NCI-H2171 (cell line): ENCODE measurements around the gene HELZ2.
"Not testable (repeated sequence)": the region's sequence is repeated elsewhere in the genome, so short reads cannot be mapped to it uniquely, and the experiment has no call there.

Experiments used
- DNase-seq: peaks from one replicate; lab custom pipeline; 2025; lab: John Stamatoyannopoulos, UW

HELZ2 gene, protein sequence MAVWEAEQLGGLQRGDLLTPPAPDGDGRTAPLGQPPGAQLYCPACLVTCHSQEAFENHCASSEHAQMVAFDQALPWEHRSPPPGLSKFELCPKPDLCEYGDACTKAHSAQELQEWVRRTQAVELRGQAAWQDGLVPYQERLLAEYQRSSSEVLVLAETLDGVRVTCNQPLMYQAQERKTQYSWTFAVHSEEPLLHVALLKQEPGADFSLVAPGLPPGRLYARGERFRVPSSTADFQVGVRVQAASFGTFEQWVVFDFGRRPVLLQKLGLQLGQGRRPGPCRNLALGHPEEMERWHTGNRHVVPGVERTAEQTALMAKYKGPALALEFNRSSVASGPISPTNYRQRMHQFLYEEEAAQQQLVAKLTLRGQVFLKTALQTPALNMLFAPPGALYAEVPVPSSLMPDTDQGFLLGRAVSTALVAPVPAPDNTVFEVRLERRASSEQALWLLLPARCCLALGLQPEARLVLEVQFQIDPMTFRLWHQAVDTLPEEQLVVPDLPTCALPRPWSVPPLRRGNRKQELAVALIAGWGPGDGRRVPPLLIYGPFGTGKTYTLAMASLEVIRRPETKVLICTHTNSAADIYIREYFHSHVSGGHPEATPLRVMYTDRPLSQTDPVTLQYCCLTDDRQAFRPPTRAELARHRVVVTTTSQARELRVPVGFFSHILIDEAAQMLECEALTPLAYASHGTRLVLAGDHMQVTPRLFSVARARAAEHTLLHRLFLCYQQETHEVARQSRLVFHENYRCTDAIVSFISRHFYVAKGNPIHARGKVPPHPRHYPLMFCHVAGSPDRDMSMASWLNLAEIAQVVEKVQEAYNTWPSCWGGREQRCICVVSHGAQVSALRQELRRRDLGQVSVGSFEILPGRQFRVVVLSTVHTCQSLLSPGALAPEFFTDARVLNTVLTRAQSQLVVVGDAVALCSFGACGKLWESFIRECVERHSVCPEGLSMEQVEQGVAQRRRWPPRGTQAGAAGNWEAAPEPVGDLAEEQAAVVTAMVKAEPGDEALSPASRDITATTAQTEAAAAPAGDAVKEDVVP (N-terminal part only)

DNA sequence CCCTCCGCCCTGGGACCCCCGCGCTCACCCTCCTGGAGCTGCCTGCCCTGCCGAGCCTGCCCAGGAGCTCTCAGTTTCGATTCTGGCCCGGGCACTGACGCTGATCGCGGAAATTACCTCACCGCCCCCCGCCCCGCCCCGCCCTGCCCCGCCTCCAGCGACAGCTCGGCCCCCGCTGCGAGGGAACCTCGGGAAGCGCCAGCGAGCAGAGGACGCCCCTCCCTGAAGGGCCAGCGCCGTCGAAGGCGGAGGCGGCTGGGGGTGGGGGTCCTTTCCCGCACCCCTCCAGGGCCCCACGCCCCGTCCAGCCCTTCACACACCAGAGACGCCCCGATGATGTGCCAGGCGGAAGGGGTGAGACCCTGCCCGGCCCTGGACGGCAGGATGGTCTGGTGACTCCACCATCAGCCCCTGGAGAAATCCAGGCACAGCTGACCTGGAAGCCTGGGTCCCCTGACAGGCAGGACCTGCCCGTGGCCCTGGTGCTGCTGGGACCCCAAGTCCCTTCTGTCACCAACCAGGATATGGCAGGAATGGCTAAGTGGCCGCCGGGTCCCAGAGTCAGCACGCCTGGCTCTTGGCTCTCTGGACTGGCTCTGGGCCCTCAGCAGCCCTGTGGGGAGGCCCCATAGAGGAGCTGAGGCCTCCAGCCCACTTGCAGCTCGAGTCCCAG is at the start of gene HELZ2:
HELZ2 (minus strand) TSS at position 84 of the 673 bp plus-strand sequence. CDS start 1,854 bp downstream, outside the sequence.
- DNase-seq, result peak; percentile 58

DNA sequence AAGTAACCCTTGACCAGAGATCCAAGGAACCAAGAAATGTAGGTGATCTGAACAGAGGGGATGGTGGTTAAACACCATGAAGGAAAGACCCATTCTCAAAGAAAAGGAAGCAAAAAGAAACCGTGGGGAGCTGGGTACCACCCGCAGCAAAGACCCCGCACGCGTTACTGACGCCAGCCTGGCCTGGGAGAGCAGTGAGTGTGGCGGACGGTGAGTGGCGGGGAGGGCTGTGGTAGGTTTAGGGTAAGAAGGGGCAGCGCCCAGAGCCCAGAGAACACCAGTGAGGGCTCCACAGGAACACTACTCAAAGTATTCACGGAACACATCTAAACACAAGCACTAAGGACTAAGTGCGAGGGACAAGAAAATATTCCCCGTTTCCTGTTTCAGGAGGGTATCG is 48.7 kb upstream of the HELZ2 start:
- DNase-seq, result no peak

DNA sequence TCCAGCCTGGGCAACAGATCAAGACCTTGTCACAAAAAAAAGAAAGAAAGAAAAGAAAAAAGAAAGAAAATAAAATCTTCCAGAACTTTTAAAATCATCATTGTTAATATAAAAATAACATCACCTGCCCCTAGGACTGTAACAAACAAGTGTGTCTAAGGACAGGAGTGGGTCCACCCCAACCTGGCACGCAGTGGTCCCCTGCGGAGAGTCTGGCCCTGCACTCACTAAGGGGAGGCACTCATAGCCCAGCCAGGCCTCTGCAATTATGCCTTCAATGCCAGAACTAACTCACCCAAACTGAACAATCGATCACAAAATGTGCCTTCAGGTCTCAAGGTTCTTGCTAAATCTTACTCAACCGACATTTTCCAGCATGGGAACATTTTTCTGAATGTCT is 48.1 kb upstream of the HELZ2 start:
- DNase-seq, result no peak

DNA sequence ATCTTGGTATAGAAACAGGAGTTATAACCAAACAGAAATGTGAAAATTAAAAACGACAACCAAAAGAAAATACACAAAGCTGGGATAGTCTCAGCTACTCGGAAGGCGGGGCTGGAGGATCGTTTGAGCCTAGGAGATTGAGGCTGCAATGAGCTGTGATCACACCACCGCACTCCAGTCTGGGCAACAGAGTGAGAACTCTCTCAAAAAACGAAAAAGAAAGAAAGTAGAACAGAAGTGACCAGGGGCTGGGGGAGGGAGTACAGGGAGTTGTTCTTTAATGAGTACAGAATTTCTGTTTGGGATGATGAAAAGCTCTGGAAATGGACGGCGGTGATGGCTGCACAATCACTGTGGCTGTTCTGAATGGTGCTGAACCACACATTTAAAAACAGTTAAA is 47.0 kb upstream of the HELZ2 start:
- DNase-seq, result no peak

DNA sequence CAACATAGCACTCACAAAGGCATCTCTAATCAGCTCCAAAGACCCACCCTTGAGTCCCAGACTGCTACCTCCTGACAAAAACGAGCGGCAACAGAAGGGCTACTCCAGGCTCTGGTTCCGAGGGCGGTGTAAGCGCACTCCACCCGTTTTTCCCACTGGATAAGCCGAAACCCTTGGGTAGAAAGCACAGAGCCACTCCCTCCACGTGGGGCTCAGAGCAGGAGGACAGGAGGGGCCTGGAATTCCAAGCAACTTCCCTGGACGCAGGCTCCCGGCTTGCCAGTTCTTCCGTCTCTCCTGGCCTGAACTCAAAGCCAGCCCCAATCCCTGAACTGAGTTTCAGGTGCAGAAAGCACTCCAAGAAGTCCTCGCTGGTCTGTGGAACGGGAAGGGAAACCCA is 45.5 kb upstream of the HELZ2 start:
- DNase-seq, result no peak

DNA sequence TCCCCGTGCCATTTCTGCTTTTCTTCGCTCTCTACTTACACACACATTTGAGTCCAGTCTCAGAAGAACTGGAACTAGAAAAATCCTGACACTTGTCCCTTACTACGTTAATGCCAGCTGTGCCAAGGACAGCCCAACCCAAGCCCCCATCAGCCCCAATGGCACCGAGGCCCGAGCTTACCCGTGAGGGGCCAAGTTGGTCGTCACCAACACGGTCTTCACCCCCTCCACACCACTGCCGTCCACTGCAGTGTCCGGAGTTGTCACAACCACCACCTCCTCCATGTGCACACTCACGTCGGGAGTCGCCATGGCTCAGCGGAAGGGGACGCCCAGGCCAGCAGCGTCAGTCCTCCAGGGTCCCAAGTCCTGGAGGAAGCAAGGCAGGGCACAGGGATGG is 45.0 kb upstream of the HELZ2 start:
- no peak for DNase-seq

DNA sequence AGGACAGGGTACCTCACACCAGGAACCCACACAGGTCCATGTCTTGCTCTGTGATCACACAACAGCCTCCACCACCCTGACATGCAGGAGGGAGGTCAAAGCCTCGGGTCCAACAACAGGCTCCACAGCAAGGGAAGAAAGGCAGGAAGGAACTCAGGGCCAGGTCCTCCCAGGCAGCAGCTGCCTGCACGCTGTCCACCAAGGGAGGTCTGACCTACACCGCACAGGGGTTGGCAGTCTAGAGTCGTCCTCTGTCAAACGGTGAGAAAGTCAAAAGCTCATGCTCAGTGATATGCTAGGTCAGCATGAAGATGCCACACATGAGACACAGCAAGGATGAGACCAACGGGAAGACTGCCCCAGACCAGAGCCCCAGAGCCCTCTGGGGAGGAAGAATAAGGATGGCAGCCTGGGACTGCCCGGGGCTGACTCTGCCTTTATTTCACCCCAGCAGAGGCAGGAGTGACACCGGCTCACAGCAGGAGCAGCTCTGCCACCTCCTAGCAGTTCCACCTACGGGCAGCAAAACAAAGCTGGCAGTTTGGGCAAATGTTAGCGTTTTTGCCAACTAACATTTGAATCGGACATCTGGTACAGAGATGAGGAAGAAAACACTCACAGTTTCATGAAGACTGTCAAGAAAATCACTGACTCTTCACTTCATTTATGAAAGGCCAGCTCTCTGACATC is 44.4 kb upstream of the HELZ2 start:
- no peak for DNase-seq

DNA sequence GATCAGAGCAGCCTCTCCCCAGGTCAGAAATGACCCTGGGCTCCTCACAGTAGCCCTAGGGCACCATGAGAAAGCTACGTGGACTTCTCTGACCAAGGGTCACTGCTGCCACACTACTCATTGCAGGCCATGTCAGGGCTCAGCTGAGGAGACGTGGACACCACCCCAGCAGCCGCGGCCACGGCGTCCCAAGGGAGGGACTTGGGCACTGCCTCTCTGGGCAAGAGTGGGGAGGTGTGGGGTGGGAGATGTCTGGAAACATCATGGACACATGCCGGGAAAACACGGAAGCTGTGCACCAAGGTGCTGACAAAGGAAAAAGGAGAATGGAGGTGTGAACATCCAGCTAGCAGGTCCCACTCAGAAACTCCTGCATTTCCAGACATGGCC is 43.8 kb upstream of the HELZ2 start:
- no peak for DNase-seq

DNA sequence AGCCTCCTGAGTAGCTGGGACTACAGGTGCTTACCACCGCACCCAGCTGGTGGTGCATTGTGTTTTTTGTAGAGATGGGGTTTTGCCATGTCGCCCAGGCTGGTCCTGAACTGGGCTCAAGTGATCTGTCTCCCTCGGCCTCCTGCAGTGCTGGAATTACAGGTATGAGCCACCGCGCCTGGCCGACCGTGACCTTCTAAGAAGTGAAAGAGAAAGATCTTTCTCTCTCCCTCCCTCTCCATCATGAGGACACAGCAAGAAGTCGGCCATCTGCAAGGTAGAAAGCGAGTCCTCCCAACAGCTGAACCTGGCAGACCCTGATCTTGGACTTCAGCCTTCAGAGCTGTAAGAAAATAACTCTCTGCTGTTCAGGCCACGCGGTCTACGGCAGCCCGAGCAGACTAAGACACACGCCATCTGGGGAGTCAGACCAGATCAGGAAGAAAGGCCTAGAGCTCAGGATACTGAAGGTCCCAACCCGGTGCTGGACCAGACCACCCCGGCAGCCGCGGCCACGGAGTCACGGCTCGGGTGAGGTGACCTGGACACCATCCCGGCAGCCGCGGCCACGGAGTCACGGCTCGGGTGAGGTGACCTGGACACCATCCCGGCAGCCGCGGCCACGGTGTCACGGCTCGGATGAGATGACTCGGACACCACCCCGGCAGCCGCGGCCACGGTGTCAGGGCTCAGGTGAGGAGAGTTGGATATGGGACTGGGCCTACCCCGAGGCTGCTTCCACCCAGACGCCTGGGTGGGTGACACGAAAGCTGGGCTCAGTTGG is 43.2 kb upstream of the HELZ2 start:
- DNase-seq, result no peak

DNA sequence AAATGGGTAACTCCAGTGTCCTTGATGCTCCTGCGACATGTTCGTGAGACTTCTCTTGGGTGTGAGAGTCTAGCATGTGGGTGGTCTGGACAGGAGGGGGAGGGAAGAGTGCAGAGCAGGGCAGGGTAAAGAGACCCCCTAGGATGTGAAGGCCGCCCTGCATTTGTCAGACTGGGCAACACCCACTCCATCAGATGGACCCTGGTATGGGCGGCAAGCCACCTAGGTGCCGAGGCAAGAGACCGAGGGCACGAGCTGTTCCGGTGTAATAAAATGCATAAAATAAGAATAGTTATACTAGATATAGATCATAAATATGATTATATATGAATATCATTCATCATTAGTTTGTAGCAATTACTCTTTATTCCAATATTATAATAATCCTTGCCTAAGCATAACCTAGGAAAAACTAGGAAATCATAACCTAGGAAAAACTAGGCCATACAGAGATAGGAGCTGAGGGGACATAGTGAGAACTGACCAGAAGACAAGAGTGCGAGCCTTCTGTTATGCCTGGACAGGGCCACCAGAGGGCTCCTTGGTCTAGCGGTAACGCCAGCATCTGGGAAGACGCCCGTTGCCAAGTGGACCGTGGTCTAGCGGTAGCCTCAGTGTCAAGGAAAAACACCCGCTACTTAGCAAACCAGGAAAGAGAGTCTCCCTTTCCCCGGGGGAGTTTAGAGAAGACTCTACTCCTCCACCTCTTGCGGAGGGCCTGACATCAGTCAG is 40.0 kb upstream of the HELZ2 start:
- not testable (repeated sequence) for DNase-seq

DNA sequence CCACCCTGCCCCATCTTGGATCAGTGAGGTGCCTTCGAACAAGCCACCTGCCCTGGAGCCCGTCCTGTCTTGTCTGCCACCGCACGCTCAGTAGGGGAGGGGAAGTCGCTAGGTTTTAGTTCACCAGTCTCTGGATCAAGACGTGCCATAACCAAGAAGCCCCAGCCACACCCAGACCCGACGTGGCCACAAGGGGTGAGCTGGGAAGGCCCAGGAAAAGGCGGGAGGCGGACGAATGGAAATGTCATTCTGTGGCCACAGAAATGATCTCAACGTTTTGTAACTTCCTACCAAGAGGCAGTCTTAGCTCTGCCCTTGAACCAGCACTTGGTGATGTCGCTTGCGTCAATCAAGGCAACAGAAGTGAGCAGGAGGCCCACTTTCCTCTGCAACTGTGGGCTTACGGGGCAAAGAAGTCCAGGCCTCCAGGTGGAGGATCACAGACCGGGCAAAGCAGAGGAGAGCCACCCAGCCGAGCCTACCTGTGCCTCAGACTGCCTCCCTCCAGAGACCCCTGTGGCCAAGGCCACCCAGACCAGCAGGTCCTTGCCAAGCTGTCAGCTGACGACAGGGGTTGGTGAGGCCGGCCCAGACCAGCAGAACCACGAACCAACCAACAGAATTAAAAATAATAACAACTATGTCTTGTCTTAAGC is 38.4 kb upstream of the HELZ2 start:
- DNase-seq, result no peak

DNA sequence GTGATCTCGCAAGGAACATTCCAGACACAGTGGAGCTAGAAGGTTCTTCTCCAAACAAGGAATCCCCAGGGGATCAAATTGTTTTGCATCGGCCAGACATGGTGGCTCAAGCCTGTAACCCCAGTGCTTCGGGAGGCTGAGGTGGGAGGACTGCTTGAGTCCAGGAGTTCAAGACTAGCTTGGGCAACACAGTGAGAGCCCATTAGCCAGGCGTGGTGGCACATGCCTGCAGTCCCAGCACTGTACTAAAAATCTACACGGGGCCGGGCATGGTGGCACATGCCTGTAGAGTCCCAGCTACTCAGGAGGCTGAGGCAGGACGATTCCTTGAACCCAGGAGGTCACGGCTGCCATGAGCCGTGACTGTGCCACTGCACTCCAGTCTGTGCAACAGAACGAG is 37.6 kb upstream of the HELZ2 start:
- DNase-seq, result no peak

DNA sequence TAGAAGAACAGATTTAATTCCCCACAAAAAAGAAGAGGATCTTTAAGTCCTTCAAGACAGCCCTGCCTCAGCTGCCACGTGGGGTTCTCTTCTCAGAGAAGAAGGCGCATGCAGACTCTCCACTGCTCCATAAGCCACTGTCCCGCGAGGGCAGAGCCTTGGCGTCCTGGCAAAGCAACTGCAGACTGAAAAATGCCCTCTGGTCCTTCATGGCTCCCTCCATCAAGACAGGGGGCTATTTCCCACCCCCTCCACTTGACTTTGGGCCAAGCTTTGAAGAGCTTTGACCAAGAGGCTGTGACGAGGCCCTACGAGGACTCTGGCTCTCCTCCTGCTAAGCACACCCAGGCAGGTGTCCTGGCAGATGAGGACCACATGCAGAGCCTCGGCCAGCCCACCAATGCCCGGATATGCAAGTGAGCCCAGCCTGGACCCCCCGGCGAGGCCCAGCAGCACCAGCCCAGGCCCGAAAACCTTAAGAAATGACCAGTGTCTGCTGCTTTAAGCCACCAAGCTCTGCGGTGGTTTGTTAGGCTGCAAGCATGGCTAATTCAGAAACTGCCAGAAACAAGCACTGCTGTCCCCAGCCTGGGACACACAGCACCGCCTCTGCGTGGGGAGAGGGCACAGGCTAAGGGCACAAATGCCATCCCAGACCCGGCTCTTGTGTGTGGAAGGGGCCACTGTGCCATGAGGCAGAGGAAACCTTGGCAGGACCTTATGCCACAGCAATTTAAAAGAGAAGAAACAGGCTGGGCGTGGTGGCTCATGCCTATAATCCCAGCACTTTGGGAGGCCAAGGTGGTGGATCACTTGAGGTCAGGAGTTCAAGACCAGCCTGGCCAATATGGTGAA is 36.8 kb upstream of the HELZ2 start:
- DNase-seq, result no peak

DNA sequence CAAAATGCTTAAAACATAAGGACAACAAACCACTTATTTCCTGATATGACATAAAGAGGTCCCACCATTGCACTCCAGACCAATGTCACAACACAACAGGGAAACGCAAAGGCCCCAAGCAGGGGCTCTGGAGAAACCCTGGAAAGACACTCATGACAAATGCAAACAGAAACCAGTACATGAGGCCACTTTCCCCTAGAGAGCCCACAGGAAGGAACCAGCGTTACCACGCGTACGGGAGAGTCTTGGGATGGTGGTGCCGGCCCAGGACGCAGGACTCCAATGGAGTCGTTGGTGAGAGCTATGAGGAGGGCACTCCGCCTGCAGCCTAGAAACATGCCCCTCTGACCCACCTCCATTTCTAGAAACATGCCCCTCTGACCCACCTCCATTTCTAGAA is 32.6 kb upstream of the HELZ2 start:
- DNase-seq, result no peak

DNA sequence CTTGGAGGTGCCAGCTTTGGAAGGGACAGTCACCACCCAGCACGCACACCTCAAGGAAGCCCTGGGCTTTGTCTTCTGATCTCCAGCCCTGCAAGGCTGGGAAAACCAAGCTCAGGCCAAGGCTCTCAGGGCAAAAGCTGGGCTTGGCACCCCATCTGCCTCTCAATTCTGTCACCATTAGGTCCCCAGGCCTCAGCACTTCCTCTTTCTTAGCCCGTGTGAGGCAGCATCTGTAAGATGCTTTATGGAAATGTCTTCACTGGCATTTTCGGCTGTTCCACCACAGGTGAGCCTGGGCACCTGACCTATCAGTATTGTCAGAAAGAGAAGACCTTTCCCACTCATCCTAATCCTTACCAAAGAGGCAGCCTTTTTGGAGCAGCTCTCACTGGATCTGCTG is 28.3 kb upstream of the HELZ2 start:
- no peak for DNase-seq

DNA sequence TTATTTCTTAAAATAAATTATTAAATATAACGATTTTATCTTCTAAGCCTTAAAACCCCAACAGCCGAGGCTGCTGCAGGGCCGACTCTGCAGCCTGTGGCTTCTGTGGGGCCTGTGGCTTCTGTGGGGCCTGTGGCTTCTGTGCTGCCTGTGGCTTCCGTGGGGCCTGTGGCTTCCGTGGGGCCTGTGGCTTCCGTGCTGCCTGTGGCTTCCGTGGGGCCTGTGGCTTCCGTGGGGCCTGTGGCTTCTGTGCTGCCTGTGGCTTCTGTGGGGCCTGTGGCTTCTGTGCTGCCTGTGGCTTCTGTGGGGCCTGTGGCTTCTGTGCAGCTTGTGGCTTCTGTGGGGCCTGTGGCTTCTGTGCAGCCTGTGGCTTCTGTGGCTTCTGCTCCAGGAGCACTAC is 27.6 kb upstream of the HELZ2 start:
- DNase-seq, result not testable (repeated sequence)

DNA sequence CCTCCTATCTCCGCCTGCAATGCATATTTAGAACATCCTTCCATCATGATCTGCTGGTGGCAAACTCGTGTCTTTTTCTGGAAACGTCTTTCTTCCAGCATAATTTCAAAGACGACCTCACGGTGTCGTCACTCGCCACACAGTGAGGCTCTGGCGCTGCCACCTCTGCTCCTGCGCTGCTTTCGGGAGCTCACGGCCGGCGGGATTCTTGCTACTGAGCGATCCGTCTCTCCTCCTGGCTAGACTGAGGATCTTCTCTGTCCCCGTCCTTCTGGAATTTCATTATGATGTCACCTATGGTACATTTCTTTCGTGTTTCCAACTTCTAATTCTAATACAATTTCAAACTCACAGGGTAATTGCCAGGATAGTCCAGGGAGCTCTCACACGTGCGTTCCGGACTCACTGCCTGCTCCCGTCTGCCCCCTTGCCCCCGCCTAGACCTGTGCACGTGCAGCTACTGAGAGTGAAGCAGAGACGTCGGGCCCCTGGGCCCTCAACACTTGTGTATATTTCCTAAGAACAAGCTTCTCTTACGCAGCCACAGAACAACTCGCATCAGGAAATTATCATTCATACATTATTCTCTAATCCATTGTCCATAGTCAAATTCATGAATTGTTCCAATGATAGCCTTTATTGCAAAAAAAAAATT is 25.5 kb upstream of the HELZ2 start:
- no peak for DNase-seq
